NCI-H1417 treated with DMSO at 0.1 percent for 48 hours (cell line): ENCODE results near the gene GGA3.

Experiments used
- DNase-seq: peaks from one replicate; lab custom pipeline; 2025; lab: John Stamatoyannopoulos, UW

Gene GGA3

DNA sequence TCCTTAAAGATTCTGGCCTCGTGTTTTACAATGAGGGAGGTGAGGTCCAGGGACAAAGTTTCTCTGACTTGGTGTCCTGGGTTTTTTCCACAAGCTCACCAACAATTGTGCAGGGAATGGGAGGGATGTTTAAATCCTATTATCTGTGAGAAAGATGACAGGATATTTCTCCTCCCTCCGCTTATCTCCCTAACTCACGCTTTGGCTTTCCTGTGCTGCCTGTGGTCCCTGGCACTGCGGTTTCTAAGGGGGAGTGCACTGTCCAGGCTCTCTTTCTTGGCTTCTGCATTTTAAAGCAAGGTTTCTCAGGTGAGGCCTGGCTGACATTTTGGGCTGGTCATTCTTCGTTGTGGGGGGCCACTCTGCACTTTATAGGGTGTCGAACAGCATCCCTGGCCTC is 16.4 kb downstream of the GGA3 start:
- no peak for DNase-seq

DNA sequence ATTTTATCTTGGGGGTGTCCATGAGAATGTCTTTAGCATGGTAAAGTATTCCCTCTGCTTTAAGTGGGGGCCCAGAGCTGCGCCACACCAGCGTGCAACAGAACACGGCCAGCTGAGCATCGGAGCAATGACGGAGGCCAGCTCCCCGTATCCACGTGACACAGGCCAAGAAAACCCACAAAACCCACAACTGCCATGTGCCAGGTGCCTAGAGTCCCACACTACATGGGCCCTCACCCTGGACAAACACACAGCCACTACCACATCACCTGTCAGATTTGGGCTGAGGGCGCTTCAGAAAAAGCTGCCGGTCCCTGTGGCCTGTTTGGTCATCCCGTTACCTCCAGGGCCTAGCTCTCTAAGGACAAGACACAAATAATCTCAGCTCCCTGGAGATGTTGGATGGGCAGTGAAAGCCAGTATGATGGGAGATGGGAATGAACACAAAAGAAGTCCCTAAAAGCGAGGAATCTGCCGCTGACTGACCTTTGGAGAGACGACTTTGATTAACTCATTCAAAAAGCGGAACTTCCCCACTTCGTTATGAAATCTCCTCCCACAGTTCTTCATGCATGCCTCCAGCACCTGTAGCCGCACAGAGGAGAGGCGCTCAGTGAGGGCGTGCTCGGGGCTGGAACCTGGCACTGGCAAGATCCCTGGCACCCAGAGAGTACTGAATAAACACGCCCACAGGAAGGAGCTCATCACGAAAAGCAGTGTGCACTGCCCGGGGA is 17.1 kb downstream of the GGA3 start:
- DNase-seq = no peak

DNA sequence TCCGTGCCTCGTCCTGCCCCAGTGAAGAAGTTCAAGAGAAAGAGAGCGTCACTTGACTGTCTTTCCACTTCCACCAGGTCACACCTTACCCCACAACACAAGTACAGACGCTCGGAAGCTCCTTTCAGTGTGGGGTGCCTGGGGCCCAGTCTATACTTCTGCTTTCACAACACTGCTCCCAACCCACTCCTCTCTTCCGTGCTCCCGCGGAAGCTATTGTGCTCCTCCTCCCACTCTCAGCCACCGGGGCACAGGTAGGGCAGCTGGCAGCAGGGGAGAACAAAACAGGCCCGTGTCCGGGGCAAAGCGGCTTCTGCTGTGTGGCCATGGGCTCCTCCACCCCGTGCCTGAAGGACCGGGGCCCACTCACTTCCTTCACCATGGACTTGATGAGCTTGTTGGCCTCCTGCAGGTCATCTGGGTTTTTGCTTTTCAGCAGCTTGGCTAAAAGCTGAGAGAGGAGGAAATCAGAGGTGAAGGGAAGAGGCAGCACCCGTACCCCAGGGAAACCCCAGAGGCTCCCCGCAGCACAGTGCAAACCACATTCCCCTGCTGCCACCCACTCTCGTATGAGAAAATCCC is 18.9 kb downstream of the GGA3 start:
- DNase-seq = no peak

DNA sequence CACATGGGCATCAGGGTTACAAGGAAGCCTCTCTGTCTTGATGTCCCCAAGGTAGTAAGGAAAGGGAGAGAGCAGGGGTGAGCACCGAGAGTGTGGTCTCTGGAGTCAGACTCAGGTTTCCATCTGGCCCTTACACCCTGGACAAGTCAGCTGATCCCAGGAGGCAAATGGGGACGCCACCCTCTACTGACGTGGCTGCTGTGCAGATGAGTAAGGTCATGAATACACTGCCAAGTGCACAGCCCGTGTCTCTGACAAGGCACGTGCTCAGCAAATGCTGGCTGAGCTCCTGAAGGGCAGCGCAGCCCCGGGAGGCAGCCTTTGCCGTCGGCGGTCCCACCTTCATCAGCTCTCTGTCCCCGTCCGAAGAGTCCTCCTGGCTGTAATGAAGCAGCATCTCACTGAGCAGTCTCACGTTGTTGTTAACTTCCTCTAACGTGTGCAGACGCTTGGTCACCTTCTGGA is 19.4 kb downstream of the GGA3 start:
- no peak for DNase-seq

DNA sequence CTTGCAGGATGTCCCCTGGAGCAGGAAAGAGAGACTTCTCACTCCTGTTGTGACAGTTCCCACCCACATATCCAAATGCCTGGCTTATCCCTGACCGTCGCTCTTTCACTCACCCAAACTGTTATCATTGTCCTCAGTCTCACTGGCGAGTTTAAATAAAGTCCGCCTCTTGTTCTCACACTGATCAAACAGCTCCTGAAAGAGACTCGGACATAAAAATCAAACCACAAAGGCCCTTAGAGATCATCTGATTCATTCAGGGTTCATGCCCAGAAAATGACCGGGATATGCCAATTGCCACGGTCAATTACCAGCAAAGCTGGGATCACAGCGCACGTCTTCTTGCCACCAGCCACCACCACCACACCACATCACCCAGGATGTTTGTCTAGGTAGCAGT is 19.9 kb downstream of the GGA3 start:
- DNase-seq = no peak

DNA sequence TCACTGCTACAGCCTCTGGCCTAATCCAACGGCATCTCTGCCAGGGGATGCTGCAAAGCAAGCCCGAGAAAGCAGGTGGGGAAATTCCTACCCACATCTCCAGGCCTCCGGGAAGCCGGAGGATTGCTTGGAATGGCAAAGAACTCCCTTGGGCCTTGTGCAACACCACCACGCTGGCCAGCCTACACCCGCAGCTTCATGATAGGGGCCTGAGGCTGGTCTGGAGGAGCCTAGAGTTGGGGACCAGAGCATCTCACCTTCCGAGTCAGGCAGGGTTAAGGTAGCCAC is 20.3 kb downstream of the GGA3 start:
- DNase-seq = no peak

DNA sequence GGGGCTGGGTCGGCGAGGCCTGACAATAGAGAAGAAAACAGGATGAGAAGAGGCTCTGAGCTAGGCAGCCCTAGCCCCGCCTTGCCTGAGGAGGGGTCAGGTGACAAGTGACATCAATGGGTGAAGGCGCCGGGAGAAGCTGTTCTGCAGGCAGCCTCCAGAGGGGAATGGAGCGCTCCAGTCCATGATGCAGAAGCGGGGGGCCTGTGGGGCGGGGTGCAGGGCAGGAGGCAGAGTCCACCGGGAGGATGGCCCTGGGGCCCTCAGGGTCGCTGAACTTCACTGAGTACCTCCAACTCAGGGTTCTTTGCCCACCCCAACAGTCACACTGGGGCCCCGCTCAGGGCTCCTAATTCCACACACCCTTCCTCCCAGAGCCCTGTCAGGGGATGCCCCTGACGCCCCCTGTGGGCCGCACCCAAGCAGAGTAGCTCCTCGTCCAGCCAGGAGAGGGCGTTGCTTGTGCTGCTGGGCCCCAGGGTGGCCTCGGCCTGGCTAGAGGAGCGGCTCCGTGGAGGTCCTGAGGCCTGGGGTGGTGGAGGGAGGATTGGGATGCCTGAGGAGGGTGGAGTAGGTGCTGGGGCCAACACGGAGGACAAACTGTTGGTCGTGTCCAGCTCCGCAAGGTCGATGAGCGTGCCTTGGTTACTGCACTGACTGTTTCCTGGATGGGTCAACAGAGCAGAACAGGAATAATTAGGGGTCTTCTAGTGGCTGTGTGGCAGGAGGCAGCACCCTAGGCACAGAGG is 20.8 kb downstream of the GGA3 start:
- no peak for DNase-seq

DNA sequence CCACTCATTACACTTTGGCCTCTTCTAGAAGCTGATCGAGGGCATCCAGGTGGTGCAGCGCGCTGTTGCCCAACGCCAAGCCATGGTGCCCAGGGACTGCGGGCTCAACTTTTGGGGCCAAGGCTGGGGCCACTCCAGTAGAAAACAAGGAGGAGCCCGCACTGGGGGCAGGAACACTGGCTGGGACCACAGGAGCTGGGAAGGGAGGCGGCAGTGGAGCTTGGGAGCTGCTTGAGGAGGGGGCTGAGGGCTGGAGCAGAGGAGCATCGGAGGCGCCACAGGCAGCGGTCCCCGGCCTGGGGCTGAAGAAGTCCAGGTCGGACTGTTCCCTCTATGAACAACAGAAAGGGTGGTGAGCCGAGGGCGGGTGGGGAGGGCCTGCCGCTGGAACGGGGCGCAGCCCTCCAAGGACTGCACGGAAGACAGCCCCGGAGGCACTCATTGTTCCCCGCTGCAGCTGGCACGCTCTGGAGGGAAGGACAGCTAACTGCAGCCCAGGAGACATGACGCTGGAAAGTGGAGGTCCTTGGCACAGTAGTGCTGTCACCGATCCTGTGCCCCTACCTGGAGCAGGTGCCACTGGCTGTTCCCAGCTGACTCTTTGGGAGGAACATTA is 21.5 kb downstream of the GGA3 start:
- no peak for DNase-seq

DNA sequence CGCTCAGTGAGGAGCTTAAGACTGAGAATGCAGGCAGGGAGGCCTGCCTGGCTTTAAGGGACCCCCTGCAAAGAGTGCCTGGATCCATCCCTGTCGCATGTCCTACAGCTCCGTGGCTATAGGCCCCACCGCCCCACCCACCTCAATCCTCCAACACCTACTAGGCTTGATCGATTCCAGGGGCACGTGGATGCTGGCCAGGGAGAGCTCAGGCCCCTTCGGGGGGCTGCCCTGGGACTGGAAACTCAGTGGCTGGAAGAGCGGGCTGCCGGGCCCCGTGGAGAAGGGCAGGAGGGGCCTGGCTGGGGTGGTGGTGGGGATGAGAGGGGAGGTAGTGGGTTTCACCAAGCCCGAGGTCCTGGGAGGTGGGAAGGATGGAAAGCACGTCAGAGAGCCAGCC is 22.2 kb downstream of the GGA3 start:
- DNase-seq = no peak

DNA sequence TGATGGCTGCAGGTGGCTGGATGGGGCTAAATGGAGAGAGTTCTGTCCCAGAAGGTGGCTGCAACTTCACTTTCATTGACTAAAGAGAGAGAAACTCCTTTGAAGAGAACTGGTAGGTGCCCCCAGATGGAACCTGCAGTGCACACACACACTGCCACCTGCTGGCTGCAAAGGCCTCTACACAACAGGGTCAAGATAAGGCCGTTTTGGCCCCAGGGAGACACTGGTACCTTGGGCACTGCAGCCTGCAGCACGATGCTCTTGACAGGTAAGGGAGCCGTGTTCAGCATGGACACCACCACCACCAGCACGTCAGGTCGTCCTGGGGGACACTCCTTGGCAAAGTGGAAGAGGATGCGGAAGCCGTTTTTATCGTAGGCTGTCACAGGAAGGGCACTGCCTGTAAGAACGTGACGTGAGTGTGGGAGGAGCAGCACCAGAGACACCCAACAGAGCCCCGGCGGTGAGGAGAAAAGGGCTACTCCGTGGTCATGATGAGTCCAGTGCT is 22.7 kb downstream of the GGA3 start:
- DNase-seq = no peak

DNA sequence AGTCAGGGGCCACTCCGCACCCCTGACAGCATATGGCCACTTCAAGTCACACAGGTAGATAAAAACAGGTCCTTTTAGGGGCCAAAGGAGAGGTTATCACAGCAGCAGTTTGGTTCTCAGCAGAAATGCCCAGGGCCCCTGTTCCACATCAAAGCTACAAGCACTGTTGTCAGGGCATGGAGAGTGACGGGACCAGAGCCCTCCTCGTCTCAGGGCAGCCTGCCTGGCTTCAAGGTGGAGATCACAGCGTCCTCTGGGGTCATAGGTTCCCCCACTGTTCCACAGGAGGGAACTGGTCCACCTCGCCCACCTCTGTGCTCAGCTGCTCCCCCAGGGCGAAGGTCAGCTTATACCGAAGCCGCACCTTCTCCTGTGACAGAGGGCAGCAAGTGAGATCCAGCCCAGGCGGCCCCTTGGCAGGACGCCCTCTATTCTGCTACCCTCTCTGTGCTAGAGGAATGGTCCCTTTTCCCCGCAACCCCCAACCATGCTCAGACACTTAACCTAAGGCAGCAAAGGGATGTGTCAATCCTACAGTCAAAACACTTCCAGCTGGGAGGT is 23.3 kb downstream of the GGA3 start:
- no peak for DNase-seq

DNA sequence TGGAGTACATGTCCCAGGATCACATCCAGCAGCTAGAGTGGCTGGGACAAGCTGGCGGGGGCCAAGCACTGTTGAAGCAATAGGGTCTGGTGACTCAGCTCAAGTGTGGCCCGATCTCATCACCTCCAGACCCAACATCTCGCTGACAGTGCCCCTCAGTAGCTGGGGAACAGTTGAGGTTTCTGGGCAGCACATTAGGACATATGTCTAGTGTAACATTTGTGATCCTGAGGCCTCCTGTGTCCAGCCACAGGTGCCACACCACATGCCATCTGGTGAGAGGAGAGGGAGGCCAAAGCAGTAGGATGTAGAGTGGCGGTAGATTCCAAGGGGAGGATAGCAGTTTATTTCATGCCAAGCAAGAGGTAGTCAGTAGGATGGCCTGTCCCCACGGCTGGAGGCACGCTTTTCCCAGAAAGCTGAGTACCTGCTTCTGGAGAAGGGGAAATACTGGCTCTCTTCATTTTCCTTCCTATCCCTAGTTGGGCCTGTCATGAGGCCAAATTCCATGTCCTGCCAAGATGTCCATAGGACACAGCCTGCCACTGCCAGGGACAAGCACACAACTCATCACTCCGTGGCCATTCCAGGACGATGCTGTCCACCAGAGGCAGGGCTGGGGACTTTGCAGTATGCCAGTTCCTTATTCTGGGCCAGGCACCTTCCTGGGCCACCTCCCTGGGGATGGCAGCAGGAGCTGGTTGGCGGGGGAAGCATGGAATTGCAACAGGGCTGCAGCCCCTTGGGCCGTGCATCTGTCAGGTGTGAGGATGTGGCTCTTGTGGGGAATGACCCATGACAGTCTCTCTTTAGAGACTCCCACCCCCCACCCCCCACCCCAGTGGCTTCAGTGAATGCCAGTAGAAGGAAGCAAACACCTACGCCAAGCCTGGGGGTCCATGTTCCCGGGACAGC is 24.0 kb downstream of the GGA3 start:
- no peak for DNase-seq

DNA sequence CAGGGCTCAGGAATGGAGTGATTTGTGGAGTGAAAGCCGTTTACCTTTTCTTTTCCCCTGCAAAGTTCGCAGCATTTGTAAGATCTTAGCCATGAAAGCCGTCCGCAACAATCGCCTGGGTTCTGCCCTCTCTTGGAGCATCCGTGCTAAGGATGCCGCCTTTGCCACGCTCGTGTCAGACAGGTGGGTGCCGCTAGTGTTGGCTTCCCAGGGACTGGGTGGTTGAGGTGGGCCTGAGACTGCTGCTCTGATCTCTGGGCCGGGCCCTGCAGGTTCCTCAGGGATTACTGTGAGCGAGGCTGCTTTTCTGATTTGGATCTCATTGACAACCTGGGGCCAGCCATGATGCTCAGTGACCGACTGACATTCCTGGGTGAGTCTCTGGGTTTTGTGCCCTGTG is 28.6 kb downstream of the GGA3 start:
- DNase-seq = no peak

DNA sequence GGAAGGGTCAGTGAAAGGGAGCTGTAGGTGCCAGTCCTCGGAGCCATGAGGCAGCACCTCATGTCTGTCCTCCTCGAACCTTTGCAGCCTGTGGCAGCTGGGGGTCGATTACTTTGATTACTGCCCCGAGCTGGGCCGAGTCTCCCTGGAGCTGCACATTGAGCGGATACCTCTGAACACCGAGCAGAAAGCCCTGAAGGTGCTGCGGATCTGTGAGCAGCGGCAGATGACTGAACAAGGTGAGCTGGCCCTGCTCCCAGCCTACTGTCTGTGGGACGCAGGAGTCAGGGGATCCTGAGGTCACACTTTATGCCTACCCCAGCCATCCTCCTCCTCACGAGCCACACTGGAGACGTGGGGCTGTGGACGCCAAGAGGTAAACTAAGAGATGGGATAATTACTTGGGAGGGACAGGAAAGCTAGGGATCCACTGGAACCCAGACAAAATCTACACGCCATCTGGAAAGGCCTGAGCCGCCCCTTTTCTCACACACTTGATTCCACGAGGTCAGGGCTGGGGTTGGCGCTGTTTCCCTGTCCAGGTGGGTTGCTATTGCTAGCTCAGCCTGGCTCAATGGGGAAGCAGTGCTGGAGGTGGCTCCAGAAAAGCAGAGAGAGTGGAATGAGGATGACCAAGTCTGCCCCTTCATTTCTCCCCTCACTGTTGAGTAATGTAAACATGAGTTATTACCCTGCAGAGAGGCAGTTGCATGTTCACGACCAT is 29.5 kb downstream of the GGA3 start:
- no peak for DNase-seq

DNA sequence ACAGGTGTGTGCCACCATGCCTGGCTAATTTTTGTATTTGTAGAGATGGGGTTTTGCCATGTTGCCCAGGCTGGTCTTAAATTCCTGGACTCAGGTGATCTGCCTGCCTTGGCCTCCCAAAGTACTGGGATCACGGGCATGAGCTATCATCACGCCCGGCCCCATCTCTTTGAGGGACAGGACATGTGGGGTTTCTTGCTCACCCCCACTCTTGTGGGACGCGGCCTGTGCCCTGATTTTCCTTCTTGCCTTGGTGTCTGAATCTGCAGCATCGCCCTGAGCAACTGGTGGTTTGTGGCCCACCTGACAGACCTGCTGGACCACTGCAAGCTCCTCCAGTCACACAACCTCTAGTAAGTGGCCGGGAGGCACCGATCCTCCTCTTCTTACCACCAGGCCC is 30.3 kb downstream of the GGA3 start:
- no peak for DNase-seq

DNA sequence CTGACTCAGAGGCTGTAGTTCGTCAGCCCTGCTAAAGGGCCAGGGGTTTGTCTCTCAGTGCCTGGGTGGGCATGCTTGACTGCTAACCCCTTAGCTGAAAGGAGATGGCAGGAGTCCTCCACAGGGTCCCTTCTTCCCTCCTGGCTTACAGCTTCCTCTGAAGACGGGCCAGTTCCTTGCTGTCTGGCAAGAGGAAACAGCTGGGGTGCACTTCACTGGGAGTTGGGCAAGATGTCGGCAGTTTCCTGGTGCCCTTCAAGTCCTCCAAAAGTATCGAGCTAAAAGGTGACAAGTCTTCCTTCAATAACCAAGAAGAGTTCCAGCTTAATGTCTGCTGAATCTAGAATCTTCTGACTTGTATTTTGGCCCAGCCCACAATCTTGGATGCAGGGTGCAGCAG is 32.6 kb downstream of the GGA3 start:
- DNase-seq = no peak

DNA sequence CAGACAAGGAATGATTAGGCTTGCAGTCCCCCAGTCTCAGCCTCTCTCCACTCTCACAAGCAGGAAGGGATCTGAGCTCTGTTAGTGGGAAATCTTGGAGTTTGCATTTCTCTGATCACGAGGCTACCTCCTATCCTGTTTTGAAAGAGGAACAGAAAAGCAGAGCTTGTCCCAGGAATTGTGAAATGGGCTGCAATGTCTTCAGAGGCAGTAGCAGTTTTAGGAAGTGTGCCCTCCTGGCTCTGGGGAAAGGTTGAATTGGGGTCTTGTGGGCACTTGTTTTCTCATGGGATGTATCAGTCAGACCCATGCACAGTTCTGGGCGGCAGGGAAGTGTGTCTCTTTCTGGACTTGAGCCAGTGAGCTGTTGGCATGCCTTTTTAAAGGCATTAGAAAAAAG is 33.1 kb downstream of the GGA3 start:
- DNase-seq = no peak

DNA sequence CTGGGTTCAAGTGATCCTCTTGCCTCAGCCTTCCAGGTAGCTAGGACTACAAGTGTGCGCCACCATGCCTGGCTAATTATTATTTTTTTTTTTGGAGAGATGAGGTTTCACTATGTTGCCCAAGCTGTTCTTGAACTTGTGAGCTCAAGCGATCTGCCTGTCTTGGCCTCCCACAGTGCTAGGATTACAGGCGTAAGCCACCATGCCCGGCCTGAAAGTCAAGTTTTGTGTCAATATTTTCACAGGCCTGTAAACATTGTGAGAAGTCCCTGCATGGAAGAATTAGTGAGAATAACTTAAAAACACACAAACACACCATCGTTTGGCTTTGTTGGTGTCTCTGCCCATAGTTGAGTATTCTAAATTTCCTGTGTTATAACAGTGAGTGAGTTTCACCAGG is 33.7 kb downstream of the GGA3 start:
- DNase-seq = no peak

DNA sequence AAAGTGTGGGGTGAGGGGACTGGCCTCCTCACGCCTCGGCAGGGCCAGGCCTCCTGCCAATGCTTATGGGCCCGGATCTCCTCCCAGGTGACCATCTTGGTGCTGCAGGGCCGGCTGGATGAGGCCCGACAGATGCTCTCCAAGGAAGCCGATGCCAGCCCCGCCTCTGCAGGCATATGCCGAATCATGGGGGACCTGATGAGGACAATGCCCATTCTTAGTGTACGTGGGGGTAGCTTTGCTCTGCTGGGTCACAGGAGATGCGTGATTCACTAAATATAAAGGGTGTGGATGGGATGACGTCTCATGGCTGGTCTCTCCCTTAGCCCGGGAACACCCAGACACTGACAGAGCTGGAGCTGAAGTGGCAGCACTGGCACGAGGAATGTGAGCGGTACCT is 36.4 kb downstream of the GGA3 start:
- DNase-seq = no peak

DNA sequence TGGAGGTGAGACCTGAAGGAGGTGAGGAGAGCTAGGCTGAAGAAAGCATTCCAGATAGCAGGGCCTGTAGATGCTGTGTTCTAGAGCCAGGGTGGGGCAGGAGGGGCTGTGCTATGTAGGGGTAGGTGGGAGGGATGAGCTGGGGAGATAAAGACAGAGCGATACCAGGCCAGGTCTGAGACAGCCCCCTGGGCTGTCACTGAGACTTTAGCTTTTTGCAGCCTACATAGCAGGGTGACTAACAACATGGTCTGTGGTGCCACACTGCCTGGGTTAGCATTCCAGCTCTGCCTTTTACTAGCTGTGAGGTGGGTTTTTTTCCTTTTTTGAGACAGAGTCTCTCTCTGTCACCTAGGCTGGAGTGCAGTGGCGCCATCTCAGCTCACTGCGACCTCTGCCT is 41.6 kb downstream of the GGA3 start:
- DNase-seq = no peak

DNA sequence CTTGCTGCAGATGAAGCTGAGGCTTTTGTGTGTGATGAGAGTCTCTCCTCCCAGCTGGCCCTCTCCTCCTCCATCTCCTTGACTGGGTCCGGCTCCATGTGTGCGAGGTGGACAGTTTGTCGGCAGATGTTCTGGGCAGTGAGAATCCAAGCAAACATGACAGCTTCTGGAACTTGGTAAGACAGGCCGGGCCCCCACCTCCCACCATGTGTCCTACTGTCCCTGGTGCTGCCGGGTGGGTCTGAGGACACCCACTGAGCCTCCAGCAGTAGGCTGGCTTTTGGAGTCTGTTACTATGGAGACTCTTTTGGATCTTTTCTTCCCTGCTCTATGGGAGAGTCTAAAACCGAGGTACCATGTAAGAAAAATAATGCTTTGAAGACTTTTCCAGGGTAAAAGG is 43.3 kb downstream of the GGA3 start:
- DNase-seq = no peak
